KBM-7 (cell line): Measurements from ENCODE around the gene FUCA1.

Experiments used
- DNase-seq: peaks from one replicate; pipeline ENCODE4 v3.0.0-alpha.2; 2015
- in situ Hi-C: fragments of 300-500 bp; cut with MboI; formaldehyde crosslinking; loops from 2 replicates; pipeline ENCODE4 v1.14.3; 2020; ENCODE audit warnings: low sequenced_read_pairs, low pct_unique_long_range_greater_than_20kb, mixed read lengths

The FUCA1 gene

GRCh38 chr1:23795676-23796465, 72.2 kb downstream of the FUCA1 start:
- in situ Hi-C loops: no loop called here
- no peak for DNase-seq
